Vagina (tissue), 2 donors: Measurements from ENCODE around the gene EPHB1.

Source experiments
- POLR2A ChIP-seq, 2 donors: fragments of 450-650 bp; IDR thresholded peaks; one replicate each; pipeline ENCODE4 v1.6.1; 2017; ENCODE audit warnings: antibody characterized with exemption in 2 of 2, mild to moderate bottlenecking in 2 of 2, moderate library complexity in 2 of 2
- TF ChIP-seq, protein P1 (sequence below), 3 experiments: fragments of 450-650 bp in 2 of 3; fragments of 200-600 bp in 1 of 3; sonication (generic) in 1 of 3; IDR thresholded peaks; one replicate each; pipeline ENCODE4 v1.5.1; 2017 to 2019; ENCODE audit warnings: antibody characterized with exemption in 3 of 3, mild to moderate bottlenecking in 2 of 3, moderate library complexity in 2 of 3

DNA sequence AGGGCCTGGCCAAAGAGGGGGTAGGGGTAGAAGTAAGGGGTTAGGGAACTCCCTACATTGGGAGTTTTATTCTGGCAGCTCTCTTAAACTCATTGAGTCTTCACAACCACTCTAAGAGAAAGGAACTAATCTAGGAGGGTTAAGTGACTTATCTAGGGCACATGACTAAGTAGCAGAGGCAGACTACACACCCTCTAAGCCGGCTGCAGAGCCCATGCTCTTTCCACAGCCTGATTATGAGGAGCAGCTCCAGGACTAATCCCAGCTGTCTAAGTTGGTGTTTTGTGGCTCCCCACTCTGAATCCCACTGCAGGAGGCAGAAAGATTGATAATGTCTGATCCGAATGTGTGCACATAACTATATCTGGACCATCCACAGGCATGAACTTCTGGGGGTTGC is 374.6 kb downstream of the EPHB1 start:
- TF ChIP-seq, protein P1, sequence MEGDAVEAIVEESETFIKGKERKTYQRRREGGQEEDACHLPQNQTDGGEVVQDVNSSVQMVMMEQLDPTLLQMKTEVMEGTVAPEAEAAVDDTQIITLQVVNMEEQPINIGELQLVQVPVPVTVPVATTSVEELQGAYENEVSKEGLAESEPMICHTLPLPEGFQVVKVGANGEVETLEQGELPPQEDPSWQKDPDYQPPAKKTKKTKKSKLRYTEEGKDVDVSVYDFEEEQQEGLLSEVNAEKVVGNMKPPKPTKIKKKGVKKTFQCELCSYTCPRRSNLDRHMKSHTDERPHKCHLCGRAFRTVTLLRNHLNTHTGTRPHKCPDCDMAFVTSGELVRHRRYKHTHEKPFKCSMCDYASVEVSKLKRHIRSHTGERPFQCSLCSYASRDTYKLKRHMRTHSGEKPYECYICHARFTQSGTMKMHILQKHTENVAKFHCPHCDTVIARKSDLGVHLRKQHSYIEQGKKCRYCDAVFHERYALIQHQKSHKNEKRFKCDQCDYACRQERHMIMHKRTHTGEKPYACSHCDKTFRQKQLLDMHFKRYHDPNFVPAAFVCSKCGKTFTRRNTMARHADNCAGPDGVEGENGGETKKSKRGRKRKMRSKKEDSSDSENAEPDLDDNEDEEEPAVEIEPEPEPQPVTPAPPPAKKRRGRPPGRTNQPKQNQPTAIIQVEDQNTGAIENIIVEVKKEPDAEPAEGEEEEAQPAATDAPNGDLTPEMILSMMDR (IDR thresholded peaks at IDR 0.05), result no peak
- TF ChIP-seq POLR2A (IDR thresholded peaks at IDR 0.05), result no peak
